Type B pancreatic cell (in vitro differentiated cells): ENCODE results near the gene ZNF397. TPM values are rescaled to one million over a fixed set of nuclear protein-coding genes. Genes with fewer than 3 reads are reported as not detected.

Source experiments
- DNase-seq: peaks from one replicate; pipeline ENCODE4 v3.0.0; 2021; ENCODE audit warnings: mixed read lengths; ENCODE audit not compliant: unreplicated experiment; ENCODE audit errors: extremely low spot score
- H3K27ac Mint-ChIP-seq: 2 replicates; pipeline ENCODE4 v1.8.0; 2021; ENCODE audit warnings: mild to moderate bottlenecking, mixed read lengths
- H3K27me3 Mint-ChIP-seq: 2 replicates; pipeline ENCODE4 v1.8.0; 2021; ENCODE audit warnings: mixed read lengths
- H3K36me3 Mint-ChIP-seq: 2 replicates; pipeline ENCODE4 v1.8.0; 2021; ENCODE audit warnings: mixed read lengths
- H3K4me1 Mint-ChIP-seq: one replicate; pipeline ENCODE4 v1.8.0; 2021; ENCODE audit warnings: mixed read lengths; ENCODE audit not compliant: unreplicated experiment
- H3K4me3 Mint-ChIP-seq: 2 replicates; pipeline ENCODE4 v1.8.0; 2021; ENCODE audit warnings: mild to moderate bottlenecking, mixed read lengths
- H3K9me3 Mint-ChIP-seq: 2 replicates; pipeline ENCODE4 v1.8.0; 2021; ENCODE audit warnings: mixed read lengths
- total RNA-seq: library from RNA; stranded (reverse); gene quantifications from 2 replicates; pipeline ENCODE4 v1.2.1, GENCODE V29; 2021; ENCODE audit warnings: low replicate concordance
- TF ChIP-seq, protein P1 (sequence below): fragments of 200-600 bp; sonication (generic); conservative IDR thresholded peaks from 2 replicates; pipeline ENCODE4 v1.5.0; 2021; ENCODE audit warnings: antibody characterized with exemption, mild to moderate bottlenecking

The ZNF397 gene
- total RNA-seq, 1 donor from 2014 or later: 39.1 TPM

DNA sequence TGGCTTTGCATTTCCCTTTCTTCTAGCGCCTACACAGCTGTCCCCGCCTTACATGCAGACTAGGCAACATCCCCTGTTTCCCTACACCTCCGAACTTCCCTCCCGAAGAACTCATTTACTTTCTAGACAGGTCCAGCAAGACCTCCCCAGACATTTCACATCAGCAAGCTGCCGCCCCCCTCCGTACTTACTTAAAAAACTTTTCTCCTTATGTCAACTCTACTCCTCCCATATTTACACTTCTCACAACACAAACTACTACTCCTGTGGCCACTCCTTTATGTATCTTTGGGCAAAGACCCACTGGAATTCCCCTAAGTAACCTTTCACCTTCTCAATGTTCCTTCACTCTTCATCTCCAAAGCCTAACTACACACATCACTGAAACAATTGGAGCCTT, 20.4 kb upstream of the ZNF397 start:
- Mint-ChIP-seq H3K36me3 (no peaks in the 10 kb centered on the region), H3K27me3 (peaks cover 15% of the 10 kb centered on the region)
- TF ChIP-seq, protein P1, sequence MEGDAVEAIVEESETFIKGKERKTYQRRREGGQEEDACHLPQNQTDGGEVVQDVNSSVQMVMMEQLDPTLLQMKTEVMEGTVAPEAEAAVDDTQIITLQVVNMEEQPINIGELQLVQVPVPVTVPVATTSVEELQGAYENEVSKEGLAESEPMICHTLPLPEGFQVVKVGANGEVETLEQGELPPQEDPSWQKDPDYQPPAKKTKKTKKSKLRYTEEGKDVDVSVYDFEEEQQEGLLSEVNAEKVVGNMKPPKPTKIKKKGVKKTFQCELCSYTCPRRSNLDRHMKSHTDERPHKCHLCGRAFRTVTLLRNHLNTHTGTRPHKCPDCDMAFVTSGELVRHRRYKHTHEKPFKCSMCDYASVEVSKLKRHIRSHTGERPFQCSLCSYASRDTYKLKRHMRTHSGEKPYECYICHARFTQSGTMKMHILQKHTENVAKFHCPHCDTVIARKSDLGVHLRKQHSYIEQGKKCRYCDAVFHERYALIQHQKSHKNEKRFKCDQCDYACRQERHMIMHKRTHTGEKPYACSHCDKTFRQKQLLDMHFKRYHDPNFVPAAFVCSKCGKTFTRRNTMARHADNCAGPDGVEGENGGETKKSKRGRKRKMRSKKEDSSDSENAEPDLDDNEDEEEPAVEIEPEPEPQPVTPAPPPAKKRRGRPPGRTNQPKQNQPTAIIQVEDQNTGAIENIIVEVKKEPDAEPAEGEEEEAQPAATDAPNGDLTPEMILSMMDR: no peak

GRCh38 chr18:35223797-35224196, 17.0 kb upstream of the ZNF397 start:
- DNase-seq: no peak
- Mint-ChIP-seq H3K4me1 (no peaks in the 10 kb centered on the region), H3K9me3 (no peaks in the 10 kb centered on the region), H3K27me3 (no peaks in the 10 kb centered on the region), H3K36me3 (no peaks in the 10 kb centered on the region), H3K27ac (no peak overlapping the region), H3K4me3 (no peak overlapping the region)
- TF ChIP-seq, protein P1: no peak

More for the DNA sequence above, 20.4 kb upstream of the ZNF397 start:
- DNase-seq: no peak
- no peak overlapping the region for H3K27ac Mint-ChIP-seq
- no peaks in the 10 kb centered on the region for H3K9me3 Mint-ChIP-seq
- no peaks in the 10 kb centered on the region for H3K4me1 Mint-ChIP-seq
- no peak overlapping the region for H3K4me3 Mint-ChIP-seq

DNA sequence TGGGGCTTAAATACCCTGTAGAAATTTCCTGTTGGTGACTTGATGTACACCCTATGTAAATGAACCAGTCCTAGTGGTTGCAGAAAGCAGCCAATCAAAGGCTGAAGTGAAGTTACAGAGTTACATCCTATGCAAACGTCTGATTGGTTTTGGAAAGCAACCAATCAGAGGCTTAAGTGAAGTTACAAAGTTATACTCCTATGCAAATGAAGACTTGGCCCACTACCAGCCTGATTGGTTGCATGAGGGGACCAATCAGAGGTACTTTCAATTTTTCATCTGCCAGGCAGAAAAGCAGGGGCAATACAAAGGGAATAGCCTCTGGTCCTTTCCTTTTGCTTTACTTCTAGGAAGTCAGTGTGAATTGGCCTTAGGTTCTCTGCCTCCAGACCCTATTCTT, 13.6 kb upstream of the ZNF397 start:
- H3K9me3 Mint-ChIP-seq: no peaks in the 10 kb centered on the region
- H3K27ac Mint-ChIP-seq: no peak overlapping the region
- no peak overlapping the region for H3K4me3 Mint-ChIP-seq
- DNase-seq: no peak
- H3K4me1 Mint-ChIP-seq: peaks cover 3% of the 10 kb centered on the region
- no peaks in the 10 kb centered on the region for H3K36me3 Mint-ChIP-seq
- no peaks in the 10 kb centered on the region for H3K27me3 Mint-ChIP-seq
- TF ChIP-seq, protein P1: no peak

DNA sequence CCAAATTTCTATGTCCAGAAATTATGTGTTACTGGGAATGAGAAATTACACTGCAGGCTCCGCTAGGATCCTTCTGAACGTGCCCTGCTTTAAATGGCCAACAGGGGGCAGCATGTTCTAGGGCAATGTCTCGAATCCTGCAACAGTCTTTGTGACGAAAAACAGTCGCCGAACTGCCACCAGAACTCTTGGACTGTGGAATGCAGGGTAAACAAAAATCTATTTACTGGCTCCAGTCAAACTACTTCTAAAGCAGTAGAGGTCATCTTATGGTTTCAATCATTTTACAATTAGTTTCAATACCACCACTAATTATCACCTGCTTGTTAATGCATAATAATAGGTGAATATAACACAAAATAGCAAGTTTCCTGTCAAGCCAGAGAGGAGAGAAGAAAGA, 9.8 kb upstream of the ZNF397 start:
- TF ChIP-seq, protein P1: peak; percentile 97
- Mint-ChIP-seq H3K4me3 (peak overlapping the region; percentile 80), H3K4me1 (peaks cover 3% of the 10 kb centered on the region), H3K9me3 (no peaks in the 10 kb centered on the region), H3K36me3 (no peaks in the 10 kb centered on the region), H3K27ac (peak overlapping the region; percentile 57), H3K27me3 (no peaks in the 10 kb centered on the region)
- DNase-seq: peak; percentile 77

DNA sequence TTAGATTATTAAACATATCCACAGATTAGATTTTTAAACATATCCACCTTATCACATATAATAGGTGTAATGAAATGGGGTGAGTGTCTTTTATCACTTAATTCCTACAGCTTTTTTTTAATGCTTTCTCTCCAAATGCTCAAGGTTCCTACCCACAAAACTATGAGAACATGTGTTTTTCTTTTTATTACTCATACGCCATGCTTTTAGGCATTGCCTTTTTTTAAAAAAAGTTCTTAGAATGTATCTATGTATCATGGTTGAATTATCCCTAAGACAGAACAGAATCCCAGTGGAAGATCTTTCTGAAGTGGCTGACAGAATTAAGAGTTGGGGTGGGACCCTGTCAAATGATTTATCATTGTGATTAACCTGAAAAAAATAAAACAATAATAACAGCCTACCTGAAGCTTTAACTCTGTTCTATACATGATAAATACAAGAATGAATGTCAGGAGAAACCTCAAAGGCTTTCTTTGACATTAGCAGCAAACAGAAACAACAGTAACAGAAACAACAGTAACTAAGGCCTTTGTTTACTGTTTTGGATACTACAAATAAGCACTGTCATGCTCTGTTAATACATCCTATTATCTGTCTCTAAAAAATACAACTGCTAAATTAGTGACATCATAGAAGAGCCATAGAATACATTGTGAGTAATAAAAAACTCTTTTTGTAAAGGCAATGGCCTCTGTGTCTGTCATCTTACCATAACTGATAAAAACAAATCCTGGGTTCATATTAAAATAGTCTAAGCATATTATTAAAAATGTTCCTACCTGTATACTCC, 4.1 kb upstream of the ZNF397 start:
- H3K9me3 Mint-ChIP-seq: no peaks in the 10 kb centered on the region
- H3K4me1 Mint-ChIP-seq: no peaks in the 10 kb centered on the region
- no peak for DNase-seq
- TF ChIP-seq, protein P1: no peak
- no peak overlapping the region for H3K4me3 Mint-ChIP-seq
- H3K27ac Mint-ChIP-seq: no peak overlapping the region
- H3K27me3 Mint-ChIP-seq: no peaks in the 10 kb centered on the region
- H3K36me3 Mint-ChIP-seq: no peaks in the 10 kb centered on the region
